Mammary epithelial cell (primary cell): ENCODE data around the gene LRRC52.

ENCODE experiments used
- CTCF ChIP-seq, 2 donors: IDR thresholded peaks in 1 of 2; conservative IDR thresholded peaks in 1 of 2; 2 replicates each; pipeline ENCODE4 v1.5.1; 2011 to 2012; ENCODE audit warnings: inconsistent platforms in 2 of 2, low read length in 2 of 2, mild to moderate bottlenecking in 2 of 2, control low read depth in 1 of 2, low read depth in 1 of 2; ENCODE audit not compliant: insufficient read depth in 1 of 2; ENCODE audit errors: extremely low read depth in 1 of 2
- EZH2 ChIP-seq: IDR thresholded peaks from 2 replicates; pipeline ENCODE4 v1.6.1; 2012; ENCODE audit warnings: low read length, inconsistent platforms, borderline replicate concordance

DNA sequence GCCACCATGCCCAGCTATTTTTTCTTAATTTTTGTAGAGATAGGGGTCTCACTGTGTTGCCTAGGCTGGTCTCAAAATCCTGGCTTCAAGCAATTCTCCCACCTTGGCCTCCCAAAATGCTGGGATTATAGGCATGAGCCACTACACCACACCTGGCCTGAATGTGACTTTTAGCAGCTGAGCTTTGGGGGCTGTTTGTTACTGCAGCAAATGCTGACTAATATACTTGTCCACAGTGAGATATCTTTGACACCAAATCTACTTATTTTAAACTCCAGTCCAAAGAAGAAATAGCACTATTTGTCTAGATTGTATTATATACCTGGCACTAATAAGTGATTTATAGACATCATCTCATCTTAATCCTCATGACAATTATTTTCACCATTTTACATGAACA lies 30.5 kb downstream of the LRRC52 start:
- no peak for TF ChIP-seq CTCF (conservative IDR thresholded peaks at IDR 0.05 in 1 of 2, IDR thresholded peaks at IDR 0.05 in 1 of 2; ENCODE audit: extremely low read depth in 1 of 2, insufficient read depth in 1 of 2, low read depth in 1 of 2, low read length in 2 of 2)
- TF ChIP-seq EZH2 = no peak
